OCI-LY1 (cell line): ENCODE data around the gene PIGU.

Experiments used
- H2AFZ ChIP-seq: fragments of 200-600 bp; sonication (generic), shearing (Covaris generic); 2 replicates; pipeline ENCODE4 v1.6.0; 2014; ENCODE audit warnings: antibody characterized with exemption, mild to moderate bottlenecking, low read length
- H3F3A ChIP-seq: fragments of 200-600 bp; sonication (generic), shearing (Covaris generic); 2 replicates; pipeline ENCODE4 v1.6.0; 2014; ENCODE audit warnings: mild to moderate bottlenecking, antibody characterized with exemption, low read length, moderate library complexity; ENCODE audit not compliant: insufficient read depth
- H3K27ac ChIP-seq: fragments of 200-600 bp; sonication (generic); 2 replicates; pipeline ENCODE4 v1.5.1; 2014; ENCODE audit warnings: low read length, mixed run types, mild to moderate bottlenecking, low read depth; ENCODE audit not compliant: poor library complexity, severe bottlenecking
- H3K27me3 ChIP-seq: fragments of 200-600 bp; sonication (generic); 2 replicates; pipeline ENCODE4 v1.6.0; 2014; ENCODE audit warnings: antibody characterized with exemption, mild to moderate bottlenecking, low read length, moderate library complexity; ENCODE audit not compliant: insufficient read depth
- H3K36me3 ChIP-seq: fragments of 200-600 bp; sonication (generic); 2 replicates; pipeline ENCODE4 v1.6.1; 2014; ENCODE audit warnings: mild to moderate bottlenecking, antibody characterized with exemption, low read length, moderate library complexity, mixed read lengths; ENCODE audit not compliant: insufficient read depth
- H3K4me1 ChIP-seq: fragments of 200-600 bp; sonication (generic); 2 replicates; pipeline ENCODE4 v1.5.1; 2014; ENCODE audit warnings: mild to moderate bottlenecking, low read length, moderate library complexity; ENCODE audit not compliant: insufficient read depth, severe bottlenecking
- H3K4me2 ChIP-seq: fragments of 200-600 bp; sonication (generic), shearing (Covaris generic); 2 replicates; pipeline ENCODE4 v1.6.1; 2014; ENCODE audit warnings: low read length
- H3K4me3 ChIP-seq: fragments of 200-600 bp; sonication (generic); 2 replicates; pipeline ENCODE4 v1.5.1; 2014; ENCODE audit warnings: low read length, low read depth, mild to moderate bottlenecking, mixed read lengths; ENCODE audit not compliant: poor library complexity, severe bottlenecking
- H3K79me2 ChIP-seq: fragments of 200-600 bp; shearing (Covaris generic); 2 replicates; pipeline ENCODE4 v1.6.1; 2016; ENCODE audit warnings: mixed run types, low read length, mixed read lengths; ENCODE audit not compliant: insufficient read depth
- H3K9ac ChIP-seq: fragments of 200-600 bp; sonication (generic), shearing (Covaris generic); 2 replicates; pipeline ENCODE4 v1.6.1; 2014; ENCODE audit warnings: mild to moderate bottlenecking, low read length, mixed read lengths
- H3K9me2 ChIP-seq: fragments of 200-600 bp; sonication (generic), shearing (Covaris generic); 2 replicates; pipeline ENCODE4 v1.6.1; 2014; ENCODE audit warnings: low read depth, mild to moderate bottlenecking, low read length, mixed read lengths
- H3K9me3 ChIP-seq: fragments of 200-600 bp; shearing (Covaris generic); 2 replicates; pipeline ENCODE4 v1.6.1; 2014; ENCODE audit warnings: low read length, mixed read lengths
- H4K20me1 ChIP-seq: fragments of 200-600 bp; sonication (generic), shearing (Covaris generic); 2 replicates; pipeline ENCODE4 v1.6.0; 2016; ENCODE audit warnings: mild to moderate bottlenecking, low read length; ENCODE audit not compliant: insufficient read depth
- EZH2 ChIP-seq: fragments of 200-600 bp; sonication (generic), shearing (Covaris generic); IDR thresholded peaks from 2 replicates; pipeline ENCODE4 v1.8.0; 2017; ENCODE audit warnings: borderline replicate concordance, mixed run types, mild to moderate bottlenecking, antibody characterized with exemption, low read length, moderate library complexity, mixed read lengths
- TF ChIP-seq, protein P1 (sequence below): fragments of 200-600 bp; sonication (generic), shearing (Covaris generic); IDR thresholded peaks from 2 replicates; pipeline ENCODE4 v1.5.1; 2017; ENCODE audit warnings: mild to moderate bottlenecking, antibody characterized with exemption, low read length, moderate library complexity, mixed read lengths

Gene PIGU

DNA sequence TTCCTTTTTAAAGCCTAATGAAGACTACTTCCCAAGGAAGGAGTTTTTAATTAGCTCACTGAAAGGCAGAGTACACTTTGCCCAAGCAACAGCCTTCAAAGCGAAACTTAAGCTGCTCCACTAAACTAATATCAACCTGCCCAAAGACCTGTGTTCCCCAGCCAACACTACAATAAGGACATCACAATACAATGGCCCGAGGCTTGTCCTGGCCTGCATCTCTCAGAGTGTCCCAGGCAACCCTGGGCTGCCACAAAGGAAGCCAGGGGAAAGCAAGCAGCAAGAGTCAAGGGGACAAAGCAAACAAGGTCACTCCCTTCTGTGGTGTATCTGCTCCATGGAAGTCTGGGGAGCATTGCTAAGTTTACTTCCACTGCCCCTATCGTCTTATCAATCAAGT, 52.3 kb downstream of the PIGU start:
- Histone ChIP-seq H3K4me2 (no peak overlapping the region), H3K79me2 (no peaks in the 10 kb centered on the region), H3K36me3 (peaks cover 4% of the 10 kb centered on the region; the same call in 1 of the 2 replicates), H3K4me3 (no peak overlapping the region), H3K9ac (no peak overlapping the region), H3K9me2 (no peaks in the 10 kb centered on the region), H4K20me1 (no peaks in the 10 kb centered on the region), H3K4me1 (no peaks in the 10 kb centered on the region), H2AFZ (no peak overlapping the region), H3K27ac (no peak overlapping the region), H3K27me3 (no peaks in the 10 kb centered on the region), H3F3A (no peaks in the 10 kb centered on the region), H3K9me3 (no peaks in the 10 kb centered on the region)
- TF ChIP-seq EZH2, result no peak
- TF ChIP-seq, protein P1, sequence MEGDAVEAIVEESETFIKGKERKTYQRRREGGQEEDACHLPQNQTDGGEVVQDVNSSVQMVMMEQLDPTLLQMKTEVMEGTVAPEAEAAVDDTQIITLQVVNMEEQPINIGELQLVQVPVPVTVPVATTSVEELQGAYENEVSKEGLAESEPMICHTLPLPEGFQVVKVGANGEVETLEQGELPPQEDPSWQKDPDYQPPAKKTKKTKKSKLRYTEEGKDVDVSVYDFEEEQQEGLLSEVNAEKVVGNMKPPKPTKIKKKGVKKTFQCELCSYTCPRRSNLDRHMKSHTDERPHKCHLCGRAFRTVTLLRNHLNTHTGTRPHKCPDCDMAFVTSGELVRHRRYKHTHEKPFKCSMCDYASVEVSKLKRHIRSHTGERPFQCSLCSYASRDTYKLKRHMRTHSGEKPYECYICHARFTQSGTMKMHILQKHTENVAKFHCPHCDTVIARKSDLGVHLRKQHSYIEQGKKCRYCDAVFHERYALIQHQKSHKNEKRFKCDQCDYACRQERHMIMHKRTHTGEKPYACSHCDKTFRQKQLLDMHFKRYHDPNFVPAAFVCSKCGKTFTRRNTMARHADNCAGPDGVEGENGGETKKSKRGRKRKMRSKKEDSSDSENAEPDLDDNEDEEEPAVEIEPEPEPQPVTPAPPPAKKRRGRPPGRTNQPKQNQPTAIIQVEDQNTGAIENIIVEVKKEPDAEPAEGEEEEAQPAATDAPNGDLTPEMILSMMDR, result no peak

DNA sequence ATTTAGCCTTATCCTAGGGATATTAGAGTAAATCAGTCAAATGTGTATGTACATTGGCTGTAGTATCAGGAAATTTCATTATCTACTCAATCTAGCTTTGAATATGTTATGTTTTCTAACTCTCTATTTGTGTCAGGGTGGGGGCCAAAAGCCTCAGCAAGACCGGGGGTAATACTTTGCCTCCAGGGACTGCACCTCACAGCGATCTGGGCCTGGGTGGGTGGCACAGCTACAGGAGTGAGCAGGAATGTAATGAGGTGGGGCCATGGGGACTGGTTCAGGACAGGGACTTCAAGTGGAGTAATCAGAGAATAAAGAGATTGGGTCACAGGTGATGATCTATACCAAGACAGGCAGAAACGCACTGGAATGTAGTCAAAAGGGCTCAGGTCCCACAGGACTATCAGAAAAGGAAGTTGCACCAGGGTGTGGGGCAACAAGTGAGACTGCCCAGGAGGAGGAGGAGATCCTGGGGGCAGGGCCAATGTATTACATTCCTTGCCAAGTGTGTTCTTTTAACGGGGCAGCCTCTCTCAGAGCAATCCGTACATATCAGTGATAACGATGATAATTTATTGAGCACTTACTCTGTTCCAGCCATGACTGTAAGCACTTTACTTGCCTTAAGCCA, 54.0 kb downstream of the PIGU start:
- Histone ChIP-seq H3K27me3 (no peaks in the 10 kb centered on the region), H3K4me2 (no peak overlapping the region), H3K79me2 (no peaks in the 10 kb centered on the region), H3F3A (no peaks in the 10 kb centered on the region), H3K36me3 (peaks cover 7% of the 10 kb centered on the region; the same call in 1 of the 2 replicates), H4K20me1 (no peaks in the 10 kb centered on the region), H3K9me3 (peaks cover 3% of the 10 kb centered on the region; the same call in 1 of the 2 replicates), H3K4me1 (peaks cover 8% of the 10 kb centered on the region), H2AFZ (no peak overlapping the region), H3K27ac (no peak overlapping the region), H3K4me3 (no peak overlapping the region), H3K9me2 (no peaks in the 10 kb centered on the region), H3K9ac (no peak overlapping the region)
- TF ChIP-seq, protein P1, result no peak
- no peak for TF ChIP-seq EZH2

GRCh38 chr20:34621383-34622367, 55.2 kb downstream of the PIGU start:
- no peak overlapping the region for H2AFZ ChIP-seq
- H3K9ac ChIP-seq, result no peak overlapping the region
- H3K27ac ChIP-seq, result no peak overlapping the region
- H3K79me2 ChIP-seq, result no peaks in the 10 kb centered on the region
- H3K9me3 ChIP-seq, result peaks cover 3% of the 10 kb centered on the region; the same call in 1 of the 2 replicates
- H3K9me2 ChIP-seq, result no peaks in the 10 kb centered on the region
- H3F3A ChIP-seq, result no peaks in the 10 kb centered on the region
- no peaks in the 10 kb centered on the region for H4K20me1 ChIP-seq
- TF ChIP-seq, protein P1, result no peak
- TF ChIP-seq EZH2, result no peak
- no peak overlapping the region for H3K4me3 ChIP-seq
- peaks cover 8% of the 10 kb centered on the region for H3K4me1 ChIP-seq
- H3K4me2 ChIP-seq, result no peak overlapping the region
- peaks cover 10% of the 10 kb centered on the region for H3K36me3 ChIP-seq
- H3K27me3 ChIP-seq, result no peaks in the 10 kb centered on the region
